Stimulated activated CD8-positive, alpha-beta memory T cell treated with anti-CD3 and anti-CD28 coated beads, Interleukin-12 subunit alpha, Interleukin-12 subunit beta, amount 100 ng/mL, for 1 hour (primary cell): Measurements from ENCODE around the gene JAG2.

Experiments
- DNase-seq: peaks from one replicate; pipeline ENCODE4 v3.0.0-alpha.2; 2020; ENCODE audit warnings: low read depth

JAG2 gene

DNA sequence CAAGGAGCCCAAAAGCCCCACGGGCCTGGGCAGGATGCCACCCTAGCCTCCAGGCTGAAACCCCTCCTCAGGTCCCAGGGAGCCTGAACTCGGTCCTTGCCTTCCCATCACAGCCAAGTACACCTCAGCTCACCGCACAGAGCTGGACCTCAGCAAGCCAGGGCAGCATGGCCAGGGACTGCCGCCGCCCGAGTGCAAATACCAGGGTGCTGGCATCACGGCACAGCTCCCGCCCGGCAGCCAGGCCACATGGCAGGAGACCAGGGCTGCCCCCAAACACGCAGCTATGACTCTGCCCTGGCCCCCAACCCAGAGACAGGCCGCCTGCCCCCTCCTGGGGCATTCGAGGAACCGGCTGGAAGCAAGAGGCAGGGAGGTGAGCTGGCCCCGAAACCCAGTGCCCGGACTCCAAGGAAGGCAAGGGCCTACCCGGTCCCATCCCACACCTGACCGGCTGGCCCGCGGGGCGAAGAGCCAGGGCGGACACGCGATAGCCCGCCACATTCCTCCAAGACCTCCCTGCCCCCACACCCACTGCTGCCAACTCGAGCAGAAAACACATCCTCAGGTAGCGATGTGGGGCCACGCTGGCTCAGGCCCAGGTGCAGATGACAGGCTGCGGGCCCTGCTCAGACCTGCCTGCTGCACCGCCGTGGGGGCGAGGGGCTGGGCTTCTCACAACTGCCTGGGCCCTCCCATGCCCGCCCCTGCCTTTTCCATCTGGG is 2.7 kb downstream of the JAG2 start:
- DNase-seq = no peak

DNA sequence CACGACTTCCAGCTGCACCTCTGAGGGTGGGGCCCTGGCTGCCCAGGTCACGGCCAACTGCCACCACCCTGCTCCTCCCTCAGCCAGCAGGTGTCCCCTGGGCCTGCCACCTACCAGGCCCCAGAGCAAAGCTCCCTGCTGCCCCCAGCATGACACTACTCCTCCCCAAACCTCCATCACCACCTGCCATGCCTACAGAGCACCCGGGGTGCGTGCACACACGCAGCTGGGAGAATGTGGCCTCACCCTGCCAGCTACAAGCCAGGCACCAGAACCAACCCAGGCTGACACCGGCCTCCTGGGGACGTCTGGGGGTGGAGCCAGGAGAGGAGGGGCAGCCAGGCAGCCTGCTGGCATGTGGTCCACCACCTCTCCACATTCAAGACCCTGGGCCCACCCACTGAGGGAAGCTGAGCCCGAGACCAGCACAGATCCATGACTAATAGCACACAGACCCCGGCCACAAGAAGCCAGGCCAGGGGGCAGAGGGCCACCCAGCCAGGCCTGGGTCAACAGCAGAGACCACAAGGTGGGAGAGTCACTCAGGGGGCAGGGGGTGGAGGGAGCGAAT is 3.4 kb downstream of the JAG2 start:
- no peak for DNase-seq

DNA sequence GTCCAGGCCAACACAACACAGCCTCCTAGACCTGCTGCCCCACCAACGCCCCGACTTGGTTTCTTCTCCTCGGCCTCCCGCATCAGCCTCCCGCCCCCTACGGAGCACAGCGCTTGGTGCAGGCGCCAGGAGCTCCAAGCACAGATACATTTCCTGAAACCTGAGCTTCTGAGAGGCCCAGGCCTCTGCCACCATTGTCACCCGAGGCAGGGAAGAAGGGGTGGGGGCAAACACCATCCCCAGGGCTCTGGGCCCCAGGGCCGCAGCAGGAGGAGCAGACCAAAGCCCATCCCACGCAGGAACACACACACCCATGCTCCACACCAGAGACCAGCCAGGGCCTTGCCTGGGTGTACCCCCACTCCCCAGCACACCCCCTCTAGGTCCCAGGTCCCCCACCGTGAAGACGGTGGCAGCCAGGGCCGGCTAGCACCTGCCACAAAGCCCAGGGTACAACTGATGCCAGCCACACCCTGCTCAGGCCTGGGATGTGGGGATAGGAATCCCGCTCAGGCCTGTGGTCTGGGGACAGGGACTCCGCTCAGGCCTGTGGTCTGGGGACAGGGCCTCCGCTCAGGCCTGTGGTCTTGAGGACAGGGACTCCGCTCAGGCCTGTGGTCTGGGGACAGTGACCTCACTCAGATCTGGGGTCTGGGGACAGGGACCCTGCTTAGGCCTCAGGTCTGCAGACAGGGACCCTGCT is 5.4 kb downstream of the JAG2 start:
- DNase-seq = no peak

- no peak for DNase-seq
Observed at GRCh38 chr14:105162669-105162979, 6.0 kb downstream of the JAG2 start.

- no peak for DNase-seq
Observed at GRCh38 chr14:105161964-105162668, 6.5 kb downstream of the JAG2 start.

GRCh38 chr14:105161309-105161708 is 7.3 kb downstream of the JAG2 start:
- DNase-seq = no peak

GRCh38 chr14:105160776-105161175 is 7.8 kb downstream of the JAG2 start:
- no peak for DNase-seq

GRCh38 chr14:105159344-105159743 is 9.2 kb downstream of the JAG2 start:
- DNase-seq = no peak

- DNase-seq = no peak
Observed at GRCh38 chr14:105158794-105159193, 9.8 kb downstream of the JAG2 start.

GRCh38 chr14:105157872-105158271 is 10.7 kb downstream of the JAG2 start:
- no peak for DNase-seq

DNA sequence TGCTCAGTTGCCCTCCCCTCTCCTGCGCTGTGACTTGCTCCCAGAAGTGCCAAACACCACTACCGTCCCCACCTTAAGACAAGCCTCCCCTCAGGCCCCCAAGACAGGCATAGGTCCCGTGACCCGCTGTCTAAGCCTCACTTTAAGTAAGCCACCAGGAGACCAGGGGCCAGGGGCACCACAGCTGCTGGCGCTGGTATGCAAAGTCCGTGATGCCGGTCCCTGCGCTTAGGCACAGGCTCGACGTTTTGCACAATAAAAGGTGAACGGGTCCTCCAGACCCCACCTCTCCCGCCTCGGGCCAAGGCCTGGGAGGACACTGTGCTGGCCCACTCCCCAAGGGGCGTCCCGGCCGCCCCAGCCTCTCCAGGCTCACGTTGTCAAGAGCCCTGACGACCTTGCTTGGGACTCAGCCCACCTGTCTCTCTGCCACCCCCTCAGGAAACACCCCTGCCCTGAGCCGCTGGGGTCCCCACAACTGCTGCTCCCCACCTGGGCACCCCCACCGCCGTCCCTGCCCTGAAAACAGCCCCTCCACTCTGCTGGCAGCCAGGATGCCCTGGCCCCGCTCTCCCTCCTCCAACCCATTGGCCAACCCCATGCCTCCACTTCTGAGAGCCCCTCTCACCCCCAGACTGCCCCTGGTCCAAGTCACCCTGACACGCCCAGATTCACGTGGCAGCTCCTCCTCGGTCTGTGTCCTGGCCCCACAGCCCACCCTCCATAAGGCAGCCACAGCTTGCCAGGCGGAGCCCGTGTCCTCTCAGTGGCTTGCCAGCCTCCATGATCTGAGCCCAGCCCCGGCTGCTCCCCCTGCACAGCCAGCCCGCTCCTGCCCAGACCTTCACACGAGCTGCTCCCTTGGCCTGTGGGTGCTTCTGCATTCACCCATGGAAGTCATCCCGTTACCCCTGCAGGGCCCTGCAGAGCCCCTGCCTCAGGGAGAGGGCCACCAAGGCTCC is 11.9 kb downstream of the JAG2 start:
- no peak for DNase-seq

- no peak for DNase-seq
Observed at GRCh38 chr14:105155681-105156413, 12.7 kb downstream of the JAG2 start.

DNA sequence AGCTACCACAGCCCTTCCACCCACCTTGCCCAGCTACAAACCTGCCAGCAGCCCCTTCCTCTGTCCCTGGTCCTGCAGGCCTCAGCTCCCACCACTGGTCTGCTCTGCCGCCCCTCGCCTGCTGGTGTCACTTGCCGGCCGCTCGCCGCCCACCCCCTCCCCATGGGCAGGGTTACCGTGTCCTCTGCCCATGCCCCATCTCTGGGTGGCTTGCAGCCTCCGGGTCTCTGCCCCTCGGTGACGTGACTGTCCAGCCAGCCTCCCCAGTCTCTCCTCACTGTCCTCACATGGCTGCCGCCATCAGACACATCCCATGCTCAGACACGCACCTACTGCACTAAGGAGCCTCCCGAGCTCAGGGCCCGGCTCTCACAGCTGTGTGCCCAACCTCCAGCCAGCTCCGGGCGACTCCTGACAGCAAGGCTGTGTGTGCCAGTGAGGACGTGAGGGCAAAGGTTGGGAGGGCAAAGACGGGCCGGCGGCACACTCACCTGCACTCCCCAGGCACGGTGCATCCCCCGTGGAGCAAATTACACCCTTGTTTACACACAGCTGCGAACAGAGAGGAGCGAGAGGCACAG is 13.4 kb downstream of the JAG2 start:
- no peak for DNase-seq

- DNase-seq = no peak
Observed at GRCh38 chr14:105154476-105154871, 14.1 kb downstream of the JAG2 start.

DNA sequence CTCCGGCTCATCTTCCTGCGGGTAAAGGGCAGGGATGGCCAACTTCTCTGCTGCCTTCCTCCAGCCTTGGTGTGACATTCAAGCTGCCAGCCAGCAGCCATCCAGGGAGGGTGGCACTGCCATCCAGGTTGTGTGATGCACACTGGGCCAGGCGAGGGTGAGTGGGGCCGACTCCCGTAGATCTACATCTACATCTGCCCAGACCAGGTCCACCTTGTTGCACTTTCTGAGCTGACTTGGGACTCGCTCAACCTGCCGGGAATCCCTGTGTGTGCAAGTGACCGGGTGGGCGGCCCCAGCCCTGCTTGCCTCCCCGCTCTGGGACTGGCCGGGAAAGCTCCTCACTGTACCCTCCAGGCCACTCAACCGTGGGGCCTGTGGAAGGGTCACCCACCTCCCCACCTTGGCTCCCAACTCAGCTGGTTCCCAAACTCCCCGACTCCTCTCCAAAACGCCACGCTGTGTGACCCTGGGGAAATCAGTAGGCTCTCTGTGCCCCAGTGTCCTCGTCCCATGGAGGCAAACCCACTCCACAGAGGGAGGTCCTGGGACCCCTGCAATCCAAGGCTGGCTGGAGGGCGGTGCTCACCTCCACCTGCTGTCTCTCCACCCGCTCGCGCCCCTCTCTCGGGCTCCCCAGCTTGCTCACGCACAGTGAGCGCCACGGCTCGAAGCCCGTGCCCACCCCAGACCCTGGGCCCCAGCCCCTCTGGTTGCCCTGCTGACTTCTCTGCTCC is 14.7 kb downstream of the JAG2 start:
- DNase-seq = no peak

DNA sequence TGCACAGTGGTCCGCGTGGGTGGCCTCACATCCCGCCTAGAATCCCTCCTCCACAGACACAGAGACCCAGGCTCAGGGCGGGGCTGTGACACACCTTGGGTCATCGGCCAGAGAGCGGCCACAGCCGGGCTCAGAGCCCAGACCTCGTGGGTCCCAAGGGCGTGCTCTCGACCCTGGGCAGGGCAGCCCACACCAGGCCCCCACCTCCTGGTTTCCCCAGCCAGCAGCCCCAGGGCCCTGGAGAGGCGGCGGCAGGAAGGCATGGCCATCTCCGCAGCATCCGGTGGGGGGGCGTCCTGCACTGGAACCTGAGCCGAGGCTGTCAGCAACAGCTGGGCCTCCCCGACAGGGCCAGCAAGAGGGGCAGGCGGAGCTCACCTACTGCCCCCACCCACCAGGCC is 15.2 kb downstream of the JAG2 start:
- no peak for DNase-seq

DNA sequence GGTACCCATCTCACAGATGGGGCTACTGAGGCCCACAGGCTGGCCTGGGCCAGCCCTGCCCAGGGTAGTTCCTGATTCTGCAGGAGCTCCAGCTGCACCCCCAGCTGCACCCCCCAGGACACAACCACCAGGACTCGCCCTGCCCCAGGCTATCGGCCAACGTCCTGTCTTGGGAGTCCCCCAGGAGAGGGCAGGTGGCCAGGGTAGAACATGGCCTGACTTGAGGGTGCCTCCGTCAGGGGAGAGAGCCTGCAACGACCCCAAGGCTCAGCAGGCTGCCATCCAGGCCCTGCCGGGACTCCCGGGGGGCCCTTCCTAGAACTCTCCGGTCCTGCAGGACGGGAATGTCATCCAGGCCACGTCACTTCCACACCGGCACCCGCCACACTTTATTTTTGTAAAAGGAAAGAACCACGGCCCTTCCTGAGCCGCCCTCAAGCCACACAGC is 15.8 kb downstream of the JAG2 start:
- no peak for DNase-seq

- DNase-seq = no peak
Observed at GRCh38 chr14:105151838-105152793, 16.5 kb downstream of the JAG2 start.
